ENCODE measurements around the gene C4BPB. TPM values are rescaled to one million over a fixed set of nuclear protein-coding genes. Genes with fewer than 3 reads are reported as not detected.

The C4BPB gene
- total and polyA plus RNA-seq, 2 of the 13 experiments (the other 11 are each of a cell fraction or from before 2014, with no cell fraction given) = 155 to 266 TPM

DNA sequence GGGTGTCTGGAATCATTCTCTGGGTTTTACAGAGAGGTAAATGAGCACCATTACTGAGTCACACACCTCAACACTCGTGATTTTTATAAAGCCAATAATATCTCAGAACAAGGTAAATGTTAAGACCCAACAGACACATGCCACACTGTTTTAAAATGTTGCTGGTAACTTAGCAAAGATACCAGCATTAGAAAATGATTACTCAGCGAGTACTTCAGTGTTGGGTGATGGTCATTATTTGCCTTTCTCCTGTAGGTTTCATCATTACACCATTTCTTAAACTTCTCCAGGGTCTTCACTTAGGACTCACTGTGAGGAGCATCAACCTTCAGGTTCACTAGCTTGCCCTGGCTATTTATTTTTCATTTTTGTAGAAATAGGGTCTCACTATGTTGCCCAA, 6.9 kb upstream of the C4BPB start:
- H3K79me2 ChIP-seq (ENCODE audit: insufficient read depth, low read length) = no peaks in the 10 kb centered on the region
- H3K4me1 ChIP-seq (ENCODE audit: insufficient read depth, low read length) = peaks cover 29% of the 10 kb centered on the region
- in situ Hi-C loops (cut with HindIII; ENCODE audit: extremely low pct_ligation_motif_present, low pct_unique_long_range_greater_than_20kb) (no loop called here), intact Hi-C loops (cut with micrococcal nuclease; ENCODE audit: unreplicated experiment) (no loop called here)
- H3K27ac ChIP-seq (ENCODE audit: extremely low read length, insufficient read depth, low read length) = no peak overlapping the region
- ATAC-seq = no peak
- no peaks in the 10 kb centered on the region for H4K20me1 ChIP-seq (ENCODE audit: insufficient read depth, low read length)
- DNase-seq (ENCODE audit: low spot score) = no peak
- H3K9ac ChIP-seq (ENCODE audit: insufficient read depth, low read depth, low read length) = no peak overlapping the region
- FAIRE-seq = no peak
- no peaks in the 10 kb centered on the region for H3K36me3 ChIP-seq (replicated peaks in 1 of 2; ENCODE audit: control insufficient read depth in 1 of 2, insufficient read depth in 2 of 2, low read length in 2 of 2)
- H3K4me2 ChIP-seq (ENCODE audit: low read depth, low read length) = no peak overlapping the region
- 83% methylated on average over 2 of the region's 2 CpGs for WGBS (ENCODE audit: low lambda C conversion rate)
- no TSS peak for BruUV-seq (replicated peaks)
- TF ChIP-seq MAFK (conservative IDR thresholded peaks at IDR 0.05 in 1 of 2, IDR thresholded peaks at IDR 0.05 in 1 of 2; ENCODE audit: low read length in 2 of 2) = peak; percentile 76 to 88
- TF ChIP-seq ZNF160 (CRISPR knock-in tag; IDR thresholded peaks at IDR 0.05) = no peak
- peak; percentile 86 for TF ChIP-seq MAFF (IDR thresholded peaks at IDR 0.05; ENCODE audit: low read depth, low read length)
- CTCF ChIA-PET (ENCODE audit: low intra/inter-chr PET ratio, low total read pairs) = no interaction called here
- H2AFZ ChIP-seq (ENCODE audit: low read length) = no peak overlapping the region
- H3K9me3 ChIP-seq (ENCODE audit: low read length) = no peaks in the 10 kb centered on the region
- no peak overlapping the region for H3K4me3 ChIP-seq (replicated peaks in 1 of 3; ENCODE audit: insufficient read depth in 1 of 3, low read depth in 2 of 3, low read length in 3 of 3)
- POLR2A ChIA-PET = no interaction called here
- no peaks in the 10 kb centered on the region for H3K27me3 ChIP-seq (ENCODE audit: control insufficient read depth in 1 of 2, insufficient read depth in 2 of 2, low read length in 2 of 2)

DNA sequence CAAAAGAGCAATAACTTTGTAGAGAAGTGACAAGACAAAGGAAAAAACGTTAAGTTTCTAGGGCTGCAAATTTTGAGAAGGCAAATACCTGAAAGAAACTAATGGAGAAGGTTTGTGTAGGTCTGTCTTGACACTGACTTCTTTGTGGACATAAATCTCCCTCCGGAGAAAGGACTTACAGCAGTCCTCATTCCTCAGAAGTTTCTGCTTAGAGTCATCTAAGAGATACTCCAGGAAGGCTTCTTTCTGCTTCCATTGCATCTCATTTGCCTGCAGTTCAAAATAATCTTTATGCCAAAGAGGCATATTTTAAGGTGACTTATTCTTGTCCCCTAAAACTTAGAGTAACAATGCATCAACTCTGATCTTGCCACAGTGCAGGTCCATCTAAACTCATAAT, 4.4 kb upstream of the C4BPB start:
- POLR2A ChIA-PET = interaction anchor here (1.3 kb wide), 1 partner anchor 31 kb away, joined by 12 read pairs; the partner anchor contains the start of gene PFKFB2
- no peak for ATAC-seq
- H3K79me2 ChIP-seq (ENCODE audit: insufficient read depth, low read length) = no peaks in the 10 kb centered on the region
- DNase-seq (ENCODE audit: low spot score) = no peak
- FAIRE-seq = no peak
- no peaks in the 10 kb centered on the region for H3K9me3 ChIP-seq (ENCODE audit: low read length)
- peaks cover 53% of the 10 kb centered on the region for H3K4me1 ChIP-seq (ENCODE audit: insufficient read depth, low read length)
- WGBS (ENCODE audit: low lambda C conversion rate) = 49% methylated on average over 2 of the region's 2 CpGs
- intact Hi-C loops (cut with micrococcal nuclease; ENCODE audit: unreplicated experiment) (loop anchor here (1.0 kb wide), 2 partner anchors 321 to 415 kb away; no protein-coding TSS in a partner anchor), in situ Hi-C loops (cut with HindIII; ENCODE audit: extremely low pct_ligation_motif_present, low pct_unique_long_range_greater_than_20kb) (no loop called here)
- peak overlapping the region; percentile 18 for H2AFZ ChIP-seq (ENCODE audit: low read length)
- H3K27ac ChIP-seq (ENCODE audit: extremely low read length, insufficient read depth, low read length) = no peak overlapping the region
- no TSS peak for BruUV-seq (replicated peaks)
- no peak overlapping the region for H3K9ac ChIP-seq (ENCODE audit: insufficient read depth, low read depth, low read length)
- H3K4me2 ChIP-seq (ENCODE audit: low read depth, low read length) = peak overlapping the region; percentile 62; the same call in 1 of the 2 replicates
- H4K20me1 ChIP-seq (ENCODE audit: insufficient read depth, low read length) = no peaks in the 10 kb centered on the region
- H3K27me3 ChIP-seq (ENCODE audit: control insufficient read depth in 1 of 2, insufficient read depth in 2 of 2, low read length in 2 of 2) = no peaks in the 10 kb centered on the region
- H3K36me3 ChIP-seq (replicated peaks in 1 of 2; ENCODE audit: control insufficient read depth in 1 of 2, insufficient read depth in 2 of 2, low read length in 2 of 2) = no peaks in the 10 kb centered on the region
- CTCF ChIA-PET (ENCODE audit: low intra/inter-chr PET ratio, low total read pairs) = interaction anchor here (0.8 to 4.6 kb wide), 3 partner anchors 238 to 415 kb away, joined by 3 to 26 read pairs (median 13); partner anchors contain the start of gene CD55
- no peak overlapping the region for H3K4me3 ChIP-seq (replicated peaks in 1 of 3; ENCODE audit: insufficient read depth in 1 of 3, low read depth in 2 of 3, low read length in 3 of 3)
- TF ChIP-seq REL (CRISPR knock-in tag; conservative IDR thresholded peaks at IDR 0.05) (no peak), ZFYVE20 (CRISPR knock-in tag; IDR thresholded peaks at IDR 0.05; ENCODE audit: borderline replicate concordance, low read depth) (no peak), TCF12 (IDR thresholded peaks at IDR 0.05) (no peak), TCF12 (CRISPR knock-in tag; IDR thresholded peaks at IDR 0.05) (no peak), RBAK (CRISPR knock-in tag; IDR thresholded peaks at IDR 0.05) (no peak), ZNF101 (CRISPR knock-in tag; IDR thresholded peaks at IDR 0.05; ENCODE audit: borderline replicate concordance, low read depth) (no peak), TAF15 (IDR thresholded peaks at IDR 0.05; ENCODE audit: low read depth, low read length, poor library complexity, severe bottlenecking) (no peak)
- TF ChIP-seq, protein P1, sequence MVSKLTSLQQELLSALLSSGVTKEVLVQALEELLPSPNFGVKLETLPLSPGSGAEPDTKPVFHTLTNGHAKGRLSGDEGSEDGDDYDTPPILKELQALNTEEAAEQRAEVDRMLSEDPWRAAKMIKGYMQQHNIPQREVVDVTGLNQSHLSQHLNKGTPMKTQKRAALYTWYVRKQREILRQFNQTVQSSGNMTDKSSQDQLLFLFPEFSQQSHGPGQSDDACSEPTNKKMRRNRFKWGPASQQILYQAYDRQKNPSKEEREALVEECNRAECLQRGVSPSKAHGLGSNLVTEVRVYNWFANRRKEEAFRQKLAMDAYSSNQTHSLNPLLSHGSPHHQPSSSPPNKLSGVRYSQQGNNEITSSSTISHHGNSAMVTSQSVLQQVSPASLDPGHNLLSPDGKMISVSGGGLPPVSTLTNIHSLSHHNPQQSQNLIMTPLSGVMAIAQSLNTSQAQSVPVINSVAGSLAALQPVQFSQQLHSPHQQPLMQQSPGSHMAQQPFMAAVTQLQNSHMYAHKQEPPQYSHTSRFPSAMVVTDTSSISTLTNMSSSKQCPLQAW (CRISPR knock-in tag; IDR thresholded peaks at IDR 0.05) = no peak
- TF ChIP-seq, protein P2, sequence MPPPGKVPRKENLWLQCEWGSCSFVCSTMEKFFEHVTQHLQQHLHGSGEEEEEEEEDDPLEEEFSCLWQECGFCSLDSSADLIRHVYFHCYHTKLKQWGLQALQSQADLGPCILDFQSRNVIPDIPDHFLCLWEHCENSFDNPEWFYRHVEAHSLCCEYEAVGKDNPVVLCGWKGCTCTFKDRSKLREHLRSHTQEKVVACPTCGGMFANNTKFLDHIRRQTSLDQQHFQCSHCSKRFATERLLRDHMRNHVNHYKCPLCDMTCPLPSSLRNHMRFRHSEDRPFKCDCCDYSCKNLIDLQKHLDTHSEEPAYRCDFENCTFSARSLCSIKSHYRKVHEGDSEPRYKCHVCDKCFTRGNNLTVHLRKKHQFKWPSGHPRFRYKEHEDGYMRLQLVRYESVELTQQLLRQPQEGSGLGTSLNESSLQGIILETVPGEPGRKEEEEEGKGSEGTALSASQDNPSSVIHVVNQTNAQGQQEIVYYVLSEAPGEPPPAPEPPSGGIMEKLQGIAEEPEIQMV (CRISPR knock-in tag; IDR thresholded peaks at IDR 0.05; ENCODE audit: low read depth) = no peak
- TF ChIP-seq, protein P3, sequence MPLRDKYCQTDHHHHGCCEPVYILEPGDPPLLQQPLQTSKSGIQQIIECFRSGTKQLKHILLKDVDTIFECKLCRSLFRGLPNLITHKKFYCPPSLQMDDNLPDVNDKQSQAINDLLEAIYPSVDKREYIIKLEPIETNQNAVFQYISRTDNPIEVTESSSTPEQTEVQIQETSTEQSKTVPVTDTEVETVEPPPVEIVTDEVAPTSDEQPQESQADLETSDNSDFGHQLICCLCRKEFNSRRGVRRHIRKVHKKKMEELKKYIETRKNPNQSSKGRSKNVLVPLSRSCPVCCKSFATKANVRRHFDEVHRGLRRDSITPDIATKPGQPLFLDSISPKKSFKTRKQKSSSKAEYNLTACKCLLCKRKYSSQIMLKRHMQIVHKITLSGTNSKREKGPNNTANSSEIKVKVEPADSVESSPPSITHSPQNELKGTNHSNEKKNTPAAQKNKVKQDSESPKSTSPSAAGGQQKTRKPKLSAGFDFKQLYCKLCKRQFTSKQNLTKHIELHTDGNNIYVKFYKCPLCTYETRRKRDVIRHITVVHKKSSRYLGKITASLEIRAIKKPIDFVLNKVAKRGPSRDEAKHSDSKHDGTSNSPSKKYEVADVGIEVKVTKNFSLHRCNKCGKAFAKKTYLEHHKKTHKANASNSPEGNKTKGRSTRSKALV (CRISPR knock-in tag; IDR thresholded peaks at IDR 0.05) = no peak
